ENCODE measurements around the gene ZNF569. TPM values are rescaled to one million over a fixed set of nuclear protein-coding genes. Genes with fewer than 3 reads are reported as not detected.
A peak's percentile ranks its signal among the peaks of the same experiment; 100 is the strongest.

The ZNF569 gene
- total RNA-seq, result 1 to 10 TPM; 3.5 to 4.6 TPM
- polyA plus RNA-seq (ENCODE audit: insufficient read length in 6 of 6), result 10 to 100 TPM in 3 of 6 donors, 1 to 10 TPM in 3; 9.1 to 15.5 (median 10.4) TPM
- long read RNA-seq, donor 1, full-length matches to known transcripts, result 2 of 18 reads
- long read RNA-seq, donor 1, partial matches to known transcripts, result 16 of 18 reads
- long read RNA-seq, donor 1, other reads (novel, unspliced or antisense), result 0 of 18 reads
- long read RNA-seq, donor 2, result 0 reads
- long read RNA-seq, donor 3, full-length matches to known transcripts, result 1 of 1 reads
- long read RNA-seq, donor 3, partial matches to known transcripts, result 0 of 1 reads
- long read RNA-seq, donor 3, other reads (novel, unspliced or antisense), result 0 of 1 reads
- long read RNA-seq, donor 4, full-length matches to known transcripts, result 2 of 3 reads
- long read RNA-seq, donor 4, partial matches to known transcripts, result 0 of 3 reads
- long read RNA-seq, donor 4, other reads (novel, unspliced or antisense), result 1 of 3 reads
- long read RNA-seq, donor 5, full-length matches to known transcripts, result 1 of 1 reads
- long read RNA-seq, donor 5, partial matches to known transcripts, result 0 of 1 reads
- long read RNA-seq, donor 5, other reads (novel, unspliced or antisense), result 0 of 1 reads
- long read RNA-seq, donor 6, full-length matches to known transcripts, result 2 of 2 reads
- long read RNA-seq, donor 6, partial matches to known transcripts, result 0 of 2 reads
- long read RNA-seq, donor 6, other reads (novel, unspliced or antisense), result 0 of 2 reads
- long read RNA-seq, donor 7, result 0 reads
- long read RNA-seq, donor 8, full-length matches to known transcripts, result 1 of 22 reads
- long read RNA-seq, donor 8, partial matches to known transcripts, result 21 of 22 reads
- long read RNA-seq, donor 8, other reads (novel, unspliced or antisense), result 0 of 22 reads
- long read RNA-seq, donor 9, result 0 reads
- long read RNA-seq, donor 10, partial matches to known transcripts, result 1 of 1 reads
- long read RNA-seq, donor 10, other reads (novel, unspliced or antisense), result 0 of 1 reads
- long read RNA-seq, donor 11, result 0 reads
- long read RNA-seq, donor 12, result 0 reads

DNA sequence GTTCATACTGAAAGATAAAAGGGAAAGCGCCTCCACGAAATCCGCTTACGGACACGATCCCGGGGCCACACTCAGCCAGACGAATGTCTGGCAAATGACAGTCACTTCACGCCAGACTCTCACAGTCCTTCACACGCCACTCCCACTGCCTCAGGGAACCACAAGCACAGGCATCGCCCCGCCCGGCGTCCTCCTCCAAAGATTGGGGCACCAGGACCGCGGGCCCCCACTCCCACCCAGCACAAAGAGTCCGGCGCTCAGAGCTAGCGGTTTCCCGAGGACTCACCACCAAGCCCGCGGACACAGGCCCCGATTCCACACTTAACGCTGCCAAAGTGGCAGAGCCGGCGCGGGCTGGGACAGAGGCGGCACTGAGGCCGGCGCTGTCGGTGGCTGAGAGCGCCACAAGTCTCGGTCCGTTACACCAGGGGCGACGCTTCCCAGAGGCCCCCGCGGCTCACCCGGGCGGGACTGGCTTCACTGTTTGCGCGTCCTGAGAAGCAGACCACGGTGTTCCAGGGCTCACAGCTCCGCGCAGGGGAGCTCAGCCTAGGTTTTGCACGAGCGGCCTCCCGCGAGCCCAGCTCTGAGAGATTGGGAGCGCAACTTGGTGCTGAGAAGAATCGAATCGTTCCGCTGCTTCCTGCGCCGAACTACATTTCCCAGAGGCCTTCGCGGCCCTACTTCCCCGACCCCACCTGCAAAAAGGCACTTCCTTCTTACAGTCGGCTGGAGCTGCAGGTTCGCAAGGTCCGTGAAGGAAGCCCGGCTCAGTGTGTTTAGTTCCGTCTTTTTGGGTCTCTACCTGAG, at the start of gene ZNF569:
ZNF569 (minus strand) TSS at position 647 of the 810 bp plus-strand sequence. CDS start 22,523 bp downstream, outside the sequence.
- intact Hi-C loops (cut with DNase I), result no loop called here
- peak; percentile 86 for ATAC-seq
- Histone ChIP-seq H3K4me1 (peaks cover 4 to 32% of the 10 kb centered on the region in 2 donors), H3K9me3 (peaks cover 0 to 42% of the 10 kb centered on the region in 2 donors), H3K36me3 (peaks cover 0 to 37% of the 10 kb centered on the region in 2 donors), H3K27me3 (no peaks in the 10 kb centered on the region), H3K4me3 (peak within 1 kb of the TSS; percentile 85 to 88), H3K27ac (peak within 1 kb of the TSS; percentile 88 to 91)
- TF ChIP-seq, protein P1, sequence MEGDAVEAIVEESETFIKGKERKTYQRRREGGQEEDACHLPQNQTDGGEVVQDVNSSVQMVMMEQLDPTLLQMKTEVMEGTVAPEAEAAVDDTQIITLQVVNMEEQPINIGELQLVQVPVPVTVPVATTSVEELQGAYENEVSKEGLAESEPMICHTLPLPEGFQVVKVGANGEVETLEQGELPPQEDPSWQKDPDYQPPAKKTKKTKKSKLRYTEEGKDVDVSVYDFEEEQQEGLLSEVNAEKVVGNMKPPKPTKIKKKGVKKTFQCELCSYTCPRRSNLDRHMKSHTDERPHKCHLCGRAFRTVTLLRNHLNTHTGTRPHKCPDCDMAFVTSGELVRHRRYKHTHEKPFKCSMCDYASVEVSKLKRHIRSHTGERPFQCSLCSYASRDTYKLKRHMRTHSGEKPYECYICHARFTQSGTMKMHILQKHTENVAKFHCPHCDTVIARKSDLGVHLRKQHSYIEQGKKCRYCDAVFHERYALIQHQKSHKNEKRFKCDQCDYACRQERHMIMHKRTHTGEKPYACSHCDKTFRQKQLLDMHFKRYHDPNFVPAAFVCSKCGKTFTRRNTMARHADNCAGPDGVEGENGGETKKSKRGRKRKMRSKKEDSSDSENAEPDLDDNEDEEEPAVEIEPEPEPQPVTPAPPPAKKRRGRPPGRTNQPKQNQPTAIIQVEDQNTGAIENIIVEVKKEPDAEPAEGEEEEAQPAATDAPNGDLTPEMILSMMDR (IDR thresholded peaks at IDR 0.05), result no peak
- peak; percentile 91 to 94 (median 94) for DNase-seq

DNA sequence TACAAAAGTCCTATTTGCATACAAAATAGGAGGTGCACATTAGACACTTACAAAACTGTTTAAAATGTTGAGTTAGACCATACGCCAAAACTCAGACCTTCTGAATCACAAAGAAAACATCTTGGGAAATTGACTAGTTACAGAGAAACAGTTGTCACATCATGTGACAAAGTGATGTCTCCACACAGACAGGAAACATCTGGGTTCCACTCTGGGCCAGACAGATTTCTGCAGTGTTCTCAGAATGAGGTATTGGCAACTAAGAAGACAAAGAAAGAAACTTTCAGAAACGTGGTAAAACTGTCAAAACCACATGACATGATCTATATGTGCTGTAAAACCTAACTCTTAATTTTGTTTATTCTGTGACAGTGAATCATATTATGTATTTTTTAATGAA, 46.2 kb upstream of the ZNF569 start:
- H3K27me3 ChIP-seq, result no peaks in the 10 kb centered on the region
- ATAC-seq, result no peak
- DNase-seq, result no peak
- H3K9me3 ChIP-seq, result peaks cover 0 to 92% of the 10 kb centered on the region in 2 donors
- TF ChIP-seq, protein P1 (IDR thresholded peaks at IDR 0.05), result no peak
- H3K36me3 ChIP-seq, result peaks cover 0 to 52% of the 10 kb centered on the region in 2 donors
- H3K4me3 ChIP-seq, result no peak overlapping the region
- no peak overlapping the region for H3K27ac ChIP-seq
- no peaks in the 10 kb centered on the region for H3K4me1 ChIP-seq
- intact Hi-C loops (cut with DNase I), result no loop called here

DNA sequence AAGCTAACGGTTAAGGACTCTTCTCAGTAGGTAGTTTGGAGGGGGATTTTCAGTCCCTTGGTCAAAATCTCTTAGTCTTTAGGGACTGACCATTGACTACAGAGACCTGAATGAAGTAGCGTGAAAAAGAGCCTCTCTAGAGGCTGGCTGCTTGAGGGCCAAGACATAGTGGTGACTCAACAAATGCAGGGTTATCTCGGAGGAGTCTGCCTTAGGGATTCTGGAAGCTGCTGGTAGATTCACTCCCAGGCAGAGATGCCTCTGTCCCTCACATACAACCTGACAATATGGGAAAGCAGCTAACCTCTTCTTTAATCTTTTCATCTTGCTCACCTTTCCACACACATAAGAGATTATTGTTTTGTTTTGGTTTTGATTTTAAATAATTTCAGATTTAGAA, 44.6 kb upstream of the ZNF569 start:
- Histone ChIP-seq H3K27ac (no peak overlapping the region), H3K4me1 (no peaks in the 10 kb centered on the region), H3K4me3 (no peak overlapping the region), H3K27me3 (peaks cover 0 to 3% of the 10 kb centered on the region in 2 donors), H3K36me3 (peaks cover 0 to 50% of the 10 kb centered on the region in 2 donors), H3K9me3 (peaks cover 0 to 87% of the 10 kb centered on the region in 2 donors)
- no peak for DNase-seq
- TF ChIP-seq, protein P1 (IDR thresholded peaks at IDR 0.05), result no peak
- intact Hi-C loops (cut with DNase I), result no loop called here
- ATAC-seq, result no peak

DNA sequence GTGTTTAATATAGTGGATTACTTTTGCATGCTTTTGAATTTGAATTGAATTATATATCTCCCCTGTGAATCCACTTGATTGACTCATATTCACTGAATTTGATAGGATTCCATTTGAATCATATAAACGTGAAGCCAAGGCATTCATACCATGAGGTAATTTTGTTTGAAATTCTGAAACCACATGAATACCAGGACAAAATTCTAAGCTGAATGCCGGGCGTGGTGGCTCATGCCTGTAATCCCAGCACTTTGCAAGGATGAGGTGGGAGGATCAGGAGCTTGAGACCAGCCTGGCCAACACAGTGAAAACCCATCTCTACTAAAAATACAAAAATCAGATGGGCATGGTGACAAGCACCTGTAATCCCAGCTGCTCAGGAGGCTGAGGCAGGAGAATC, 43.9 kb upstream of the ZNF569 start:
- ATAC-seq (no peak), DNase-seq (no peak)
- peaks cover 0 to 45% of the 10 kb centered on the region in 2 donors for H3K36me3 ChIP-seq
- H3K4me1 ChIP-seq, result no peaks in the 10 kb centered on the region
- H3K4me3 ChIP-seq, result no peak overlapping the region
- no peak overlapping the region for H3K27ac ChIP-seq
- intact Hi-C loops (cut with DNase I), result no loop called here
- peaks cover 0 to 81% of the 10 kb centered on the region in 2 donors for H3K9me3 ChIP-seq
- TF ChIP-seq, protein P1 (IDR thresholded peaks at IDR 0.05), result no peak
- H3K27me3 ChIP-seq, result peaks cover 0 to 6% of the 10 kb centered on the region in 2 donors
